GM21825 (cell line): ENCODE measurements around the gene SLC6A6.
"Not testable (repeated sequence)": the region's sequence is repeated elsewhere in the genome, so short reads cannot be mapped to it uniquely, and the experiment has no call there.

Source experiments
- ATAC-seq: cut with Tn5 transposase; IDR thresholded peaks from one replicate; pipeline ENCODE4 v1.9.1; 2021; ENCODE audit warnings: mild to moderate bottlenecking, moderate library complexity; ENCODE audit not compliant: unreplicated experiment

Gene SLC6A6

DNA sequence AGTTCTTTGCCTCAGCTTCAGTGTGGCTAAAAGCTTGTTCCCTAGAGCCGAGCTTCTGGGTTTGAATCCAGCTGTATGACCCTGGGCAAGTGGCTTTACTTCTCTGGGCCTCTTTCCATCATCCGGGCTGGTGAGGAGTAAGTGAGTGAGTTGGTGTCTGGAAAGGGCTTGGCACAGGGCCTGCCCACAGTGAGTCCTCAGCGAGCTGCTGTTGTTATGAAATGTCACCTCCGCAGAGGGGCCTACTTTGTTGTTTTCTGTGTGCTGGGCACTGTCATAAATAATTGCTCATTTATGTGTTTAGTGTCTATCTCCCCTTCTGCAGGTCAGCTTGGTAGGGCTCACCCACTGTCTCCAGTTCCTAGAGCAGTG, 31.7 kb downstream of the SLC6A6 start:
- no peak for ATAC-seq

DNA sequence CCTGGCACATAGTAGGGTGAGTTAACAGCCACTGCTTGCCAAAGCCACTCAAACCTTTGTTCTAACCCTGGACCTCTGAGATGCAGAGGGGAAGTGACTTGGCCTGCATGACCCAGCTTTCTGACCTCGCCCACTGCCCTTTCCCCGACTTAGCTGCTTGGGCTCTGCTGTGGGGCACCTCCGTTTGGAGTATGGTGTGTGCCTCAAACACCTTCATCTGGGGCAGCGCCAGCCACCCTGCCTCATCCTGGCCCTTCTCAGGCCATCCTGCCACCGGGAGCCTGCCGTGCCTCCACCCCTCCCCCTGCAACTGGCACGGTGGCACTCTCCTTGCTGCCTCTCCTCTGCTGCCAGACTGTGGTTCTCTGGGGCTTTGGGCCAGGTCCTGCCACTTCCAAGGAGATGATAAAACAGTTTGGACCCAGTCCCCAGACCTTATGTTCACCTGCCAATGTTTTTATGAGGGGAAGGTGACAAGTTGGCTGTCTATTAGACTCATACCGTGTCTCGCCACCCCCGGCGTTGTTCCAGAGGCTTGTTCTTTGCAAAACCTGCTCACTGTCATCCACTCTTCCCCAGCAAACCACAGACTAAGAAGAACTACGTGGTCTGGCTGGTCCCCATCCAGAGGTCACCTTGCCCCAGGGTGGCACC, 32.2 kb downstream of the SLC6A6 start:
- no peak for ATAC-seq

DNA sequence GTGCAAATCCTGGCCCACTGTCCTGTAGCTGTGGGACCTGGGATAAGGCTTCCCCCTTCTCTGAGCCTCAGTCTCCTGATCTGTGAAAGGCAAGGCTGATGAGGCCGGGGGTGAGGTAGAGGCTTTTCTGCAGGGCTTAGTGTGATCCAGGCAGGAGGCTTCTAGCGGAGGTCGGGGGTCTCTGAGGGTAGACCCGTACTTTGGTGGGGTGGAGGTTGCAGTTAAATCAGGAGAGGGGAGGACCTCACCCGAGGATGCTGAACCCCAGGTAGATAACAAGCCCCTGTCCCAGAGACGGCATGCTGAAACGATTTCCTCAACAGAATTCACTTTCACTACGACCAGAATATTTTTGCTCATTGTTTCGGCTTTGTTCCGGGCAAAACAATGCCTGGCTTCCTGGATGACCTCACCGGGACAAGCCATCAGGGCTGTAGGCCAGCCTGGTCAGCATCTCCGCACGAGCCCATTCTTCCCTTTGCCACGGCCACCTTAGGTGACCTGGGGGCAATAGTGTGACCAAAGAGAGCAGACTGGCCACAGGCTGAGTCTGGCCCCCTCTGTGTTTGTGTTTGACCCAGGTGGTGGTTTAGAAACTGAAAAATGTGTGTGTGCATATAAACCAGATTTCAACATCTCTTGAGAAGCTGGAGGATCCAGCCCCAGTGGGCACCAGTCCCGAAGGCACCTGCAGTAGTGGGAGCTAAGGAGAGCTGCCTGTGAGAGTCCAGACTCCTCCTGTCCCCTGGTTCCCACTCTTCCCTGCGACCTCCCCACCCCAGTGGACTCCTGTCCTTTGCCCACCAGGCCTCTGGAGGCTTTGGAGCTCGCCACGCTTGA, 33.0 kb downstream of the SLC6A6 start:
- no peak for ATAC-seq

DNA sequence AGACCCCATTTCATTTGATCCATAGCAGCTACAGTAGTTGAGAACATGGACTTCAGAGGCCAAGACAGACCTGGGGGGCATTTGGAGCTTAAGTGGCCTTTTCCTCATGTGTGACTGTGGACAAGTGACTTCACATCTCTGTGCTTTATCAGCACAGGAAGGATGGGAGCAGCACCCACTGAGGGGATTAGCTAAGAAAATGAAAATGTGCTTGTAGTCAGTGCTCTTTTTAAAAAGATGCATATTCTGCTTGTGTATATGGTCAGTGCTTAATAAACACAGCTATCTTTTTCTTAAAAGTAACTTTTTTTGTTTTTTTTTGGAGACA, 34.5 kb downstream of the SLC6A6 start:
- ATAC-seq = no peak

DNA sequence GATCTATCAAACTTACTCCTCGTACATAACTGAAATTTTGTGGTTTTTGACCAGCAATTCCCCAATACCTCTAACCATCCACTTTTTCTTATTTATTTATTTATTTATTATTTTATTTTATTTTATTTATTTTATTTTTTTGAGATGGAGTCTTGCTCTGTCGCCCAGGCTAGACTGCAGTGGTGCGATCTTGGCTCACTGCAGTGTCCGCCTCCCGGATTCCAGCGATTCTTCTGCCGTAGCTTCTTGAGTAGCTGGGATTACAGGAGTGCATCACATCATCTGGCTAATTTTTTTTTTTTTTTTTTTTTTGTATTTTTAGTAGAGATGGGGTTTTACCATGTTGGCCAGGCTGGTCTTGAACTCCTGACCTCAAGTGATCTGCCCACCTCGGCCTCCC, 35.3 kb downstream of the SLC6A6 start:
- not testable (repeated sequence) for ATAC-seq

DNA sequence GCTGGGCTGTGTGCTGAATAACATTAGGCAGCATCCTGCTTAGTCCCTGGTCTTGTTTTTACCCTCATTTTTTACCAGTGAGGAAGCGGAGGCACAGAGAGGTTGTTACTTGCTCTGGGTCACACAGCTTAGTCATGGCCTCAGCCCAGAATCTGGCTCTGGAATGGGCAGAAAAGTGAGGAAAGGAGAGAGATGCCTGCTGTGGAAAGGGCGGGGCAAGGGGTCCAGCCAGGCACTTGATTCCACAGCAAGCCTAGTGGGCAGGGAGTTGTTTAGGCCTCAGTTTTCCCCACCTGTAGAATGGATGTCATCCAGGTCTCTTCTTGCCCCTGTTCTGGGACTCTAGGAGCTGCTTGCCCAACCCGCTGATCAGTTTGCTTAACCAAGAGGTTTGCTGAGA, 35.9 kb downstream of the SLC6A6 start:
- ATAC-seq = no peak

DNA sequence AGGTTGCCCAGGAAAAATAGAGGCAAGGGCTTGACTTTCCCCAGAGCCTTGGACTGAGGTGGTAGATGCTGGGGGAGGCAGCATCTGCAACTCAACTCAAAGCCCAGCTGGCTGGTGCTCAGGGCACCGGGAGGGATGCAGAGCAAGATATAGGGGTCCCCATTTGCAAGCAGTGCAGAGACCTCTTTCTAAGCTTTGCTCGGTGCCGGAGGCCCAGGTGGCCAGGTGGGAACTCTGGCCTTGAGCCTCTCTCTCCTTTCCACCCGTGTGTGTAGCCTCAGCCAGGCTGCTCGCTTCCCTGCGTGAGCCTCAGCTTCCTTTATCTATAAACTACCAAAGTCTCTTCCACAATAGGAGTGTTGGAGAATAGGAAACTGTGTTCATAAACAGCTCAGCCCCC, 36.5 kb downstream of the SLC6A6 start:
- ATAC-seq = no peak

DNA sequence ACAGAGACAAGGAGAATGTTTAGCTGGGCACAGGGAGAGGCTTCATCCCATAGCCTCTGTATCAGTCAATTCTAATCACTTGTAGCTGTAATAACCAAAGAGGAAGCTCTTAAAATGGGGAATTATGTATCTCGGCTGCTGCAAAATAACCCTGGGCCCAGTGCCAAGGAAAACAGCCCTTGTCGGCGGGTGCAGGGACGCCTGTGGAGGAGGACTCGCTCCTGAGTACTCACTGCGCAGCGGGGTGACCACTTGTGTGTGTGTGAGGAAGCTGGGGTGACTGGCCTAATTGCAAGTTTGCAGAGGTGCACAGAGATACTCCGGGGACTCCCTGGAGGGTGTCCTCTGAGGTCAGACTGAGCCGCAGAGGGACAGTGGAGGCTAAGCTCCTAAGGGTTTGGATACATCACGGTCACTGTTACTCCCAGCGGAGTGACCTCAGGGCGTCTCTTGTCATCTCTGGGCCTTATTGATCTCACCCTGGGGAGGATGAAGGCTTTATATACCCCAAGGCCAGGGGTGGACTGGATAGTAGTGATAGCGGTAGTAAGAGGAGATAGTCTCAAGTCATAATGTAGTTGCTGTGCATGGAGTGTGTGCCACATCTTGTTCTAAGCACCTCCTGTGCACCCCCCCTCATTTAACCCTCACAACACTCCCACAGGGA, 37.2 kb downstream of the SLC6A6 start:
- ATAC-seq = no peak

DNA sequence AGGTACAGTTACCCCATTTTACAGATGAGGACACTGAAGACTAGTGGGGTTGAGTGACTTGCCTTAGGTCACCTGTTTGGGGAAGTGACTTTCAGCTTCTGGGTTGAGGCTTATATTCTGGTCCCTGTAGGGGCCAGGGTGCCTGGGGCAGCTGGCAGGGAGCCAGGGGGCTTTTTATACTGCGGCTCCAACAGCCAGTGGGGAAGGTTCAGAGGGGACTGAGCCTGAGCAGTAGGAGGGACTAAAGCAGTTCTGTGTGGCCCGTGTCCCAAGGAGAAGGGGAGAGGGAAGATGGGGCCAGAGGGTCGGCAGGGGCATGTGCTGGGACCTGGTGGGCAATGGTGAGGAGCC, 37.7 kb downstream of the SLC6A6 start:
- no peak for ATAC-seq

DNA sequence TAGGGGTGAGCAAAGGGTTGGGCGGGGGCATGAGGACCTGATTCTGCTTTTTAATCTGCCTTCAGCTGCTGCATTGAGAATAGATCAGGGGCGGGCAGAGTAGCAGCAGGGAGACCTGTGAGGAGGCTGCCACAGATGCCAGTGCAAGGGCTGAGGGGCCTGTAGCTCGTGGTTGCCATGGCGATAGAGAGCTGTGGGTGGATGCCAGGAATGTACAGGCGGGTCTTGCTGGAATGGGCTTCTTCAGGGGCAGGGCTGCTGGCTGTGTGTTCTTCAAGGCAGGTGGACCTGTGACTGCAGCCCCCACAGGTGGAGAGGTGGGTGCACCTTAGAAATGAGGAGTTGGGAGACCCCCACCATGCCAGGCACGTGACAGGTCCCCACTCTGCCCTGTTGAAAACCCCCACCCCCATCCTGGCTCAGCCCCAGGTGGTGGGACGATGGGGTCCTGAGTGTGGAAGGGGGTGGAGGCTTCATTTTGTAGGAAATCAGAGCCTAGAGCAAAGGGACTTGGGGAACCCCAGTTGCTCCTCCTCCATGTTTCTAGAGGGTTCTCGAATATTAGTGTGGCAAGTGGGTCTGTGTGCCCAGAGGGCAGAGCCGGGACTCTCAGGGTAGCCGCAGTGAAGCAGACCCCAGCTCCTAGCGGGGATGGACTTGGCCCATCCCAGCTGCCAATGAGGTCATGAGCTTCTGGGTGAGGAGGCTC, 38.3 kb downstream of the SLC6A6 start:
- no peak for ATAC-seq

DNA sequence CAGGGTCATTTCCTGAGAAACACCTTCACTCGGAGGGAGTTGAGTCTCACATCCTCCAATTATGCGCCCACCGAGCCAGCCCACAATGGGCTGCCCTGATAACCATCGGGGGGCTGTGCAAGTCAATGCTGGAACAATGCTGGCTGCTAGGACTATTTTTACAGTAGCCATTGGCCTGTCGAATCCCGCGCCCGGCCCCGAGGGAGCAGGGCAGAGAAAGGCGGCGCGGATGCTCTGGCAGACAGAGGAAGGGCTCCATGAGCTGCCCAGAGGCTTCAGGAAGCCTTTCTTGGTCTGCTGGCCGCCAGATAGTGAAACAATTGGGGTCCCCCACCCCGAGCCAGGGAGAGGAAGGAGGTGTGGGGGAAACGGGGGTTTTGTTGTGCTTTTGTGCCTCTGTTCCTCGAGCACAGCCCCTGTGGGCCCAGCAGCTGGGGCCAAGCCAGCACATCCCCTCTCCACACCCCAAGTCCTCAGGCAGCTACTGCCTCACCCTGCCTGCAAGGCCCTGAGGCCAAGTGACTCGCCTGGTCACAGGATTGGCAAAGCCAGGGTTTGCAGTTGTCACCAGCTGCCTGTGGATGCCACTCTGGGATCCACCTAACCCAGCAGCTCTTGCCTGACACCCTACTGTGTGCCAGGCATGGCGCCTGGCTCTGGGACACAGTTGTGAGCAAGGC, 39.0 kb downstream of the SLC6A6 start:
- no peak for ATAC-seq

DNA sequence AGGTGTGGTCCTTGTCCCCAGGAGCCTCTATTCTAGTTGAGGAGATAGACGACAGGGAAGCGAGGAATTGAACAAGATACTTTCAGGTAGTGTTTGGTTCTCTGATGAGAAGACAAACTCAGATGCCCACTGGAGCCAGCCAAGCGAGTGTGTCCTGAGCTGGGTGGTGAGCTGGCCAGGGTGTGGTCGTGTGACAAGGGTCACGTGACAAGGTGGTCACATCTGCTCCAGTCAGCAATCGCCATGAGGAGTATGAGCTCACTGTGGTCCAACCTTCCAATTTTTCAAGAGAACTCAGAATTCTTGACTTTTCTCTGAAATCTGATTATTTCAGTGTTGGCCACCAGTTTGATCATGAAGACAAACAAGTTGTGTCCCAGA, 39.5 kb downstream of the SLC6A6 start:
- ATAC-seq = no peak

DNA sequence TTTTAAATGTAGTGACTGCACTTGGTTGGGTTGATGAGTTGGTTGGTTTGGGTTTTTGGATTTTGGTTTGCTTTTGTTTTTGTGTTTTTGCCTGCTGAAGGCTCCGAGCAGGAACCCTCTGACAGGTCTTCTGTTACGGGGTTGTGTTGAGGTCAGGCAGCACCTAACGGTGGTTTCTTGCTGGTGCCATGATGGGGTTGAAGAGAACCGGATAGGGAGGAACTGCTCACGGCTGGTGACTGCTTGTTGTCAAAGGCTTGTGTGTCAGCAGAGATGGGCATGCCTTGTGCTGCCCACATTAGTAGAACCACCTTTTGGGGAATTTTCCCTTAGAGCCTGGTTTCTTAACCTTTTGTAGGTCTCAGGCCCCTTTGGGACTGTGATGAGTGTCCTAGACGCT, 42.0 kb downstream of the SLC6A6 start:
- ATAC-seq = no peak

DNA sequence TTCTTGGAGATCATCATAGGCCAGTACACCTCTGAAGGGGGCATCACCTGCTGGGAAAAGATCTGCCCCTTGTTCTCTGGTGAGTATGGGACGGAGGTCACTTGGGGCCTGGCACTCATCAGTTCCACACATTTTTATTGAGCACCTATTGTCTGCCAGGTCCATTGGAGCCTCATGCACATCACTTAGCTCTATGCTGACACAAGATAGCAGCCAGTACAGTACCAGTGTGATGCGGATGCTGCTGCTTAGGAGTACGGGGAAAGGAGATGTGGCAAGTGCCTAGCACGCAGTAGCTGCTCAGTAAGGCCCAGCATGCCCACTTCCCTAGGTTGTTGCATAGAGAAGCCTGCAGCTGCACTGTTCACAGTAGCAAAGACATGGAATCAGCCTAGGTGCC, 43.4 kb downstream of the SLC6A6 start:
- no peak for ATAC-seq

DNA sequence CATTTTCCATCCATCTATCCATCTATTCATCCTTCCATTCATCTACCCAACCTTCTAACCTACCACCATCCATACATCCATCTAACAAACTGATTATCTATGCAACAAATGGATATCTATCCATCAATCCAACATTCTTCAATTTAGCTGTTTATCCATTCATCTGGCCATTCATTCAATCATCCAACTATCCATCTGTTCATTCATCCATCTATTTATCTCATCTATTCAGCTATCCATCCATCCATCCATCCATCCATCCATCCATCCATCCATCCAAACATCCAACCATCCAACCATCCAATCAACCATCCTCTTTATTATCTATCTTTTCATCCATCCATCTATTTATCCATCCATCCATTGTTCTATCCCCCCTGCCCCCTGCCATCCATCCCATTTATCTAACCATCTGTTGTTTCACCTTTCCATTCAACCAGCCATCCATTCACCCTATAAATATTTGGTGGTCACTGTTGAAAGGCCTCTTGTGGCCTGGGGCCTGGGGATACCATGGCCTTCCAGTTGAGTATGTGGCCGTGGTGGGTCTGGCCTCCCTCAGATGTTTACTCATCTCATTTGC, 44.7 kb downstream of the SLC6A6 start:
- ATAC-seq = no peak

DNA sequence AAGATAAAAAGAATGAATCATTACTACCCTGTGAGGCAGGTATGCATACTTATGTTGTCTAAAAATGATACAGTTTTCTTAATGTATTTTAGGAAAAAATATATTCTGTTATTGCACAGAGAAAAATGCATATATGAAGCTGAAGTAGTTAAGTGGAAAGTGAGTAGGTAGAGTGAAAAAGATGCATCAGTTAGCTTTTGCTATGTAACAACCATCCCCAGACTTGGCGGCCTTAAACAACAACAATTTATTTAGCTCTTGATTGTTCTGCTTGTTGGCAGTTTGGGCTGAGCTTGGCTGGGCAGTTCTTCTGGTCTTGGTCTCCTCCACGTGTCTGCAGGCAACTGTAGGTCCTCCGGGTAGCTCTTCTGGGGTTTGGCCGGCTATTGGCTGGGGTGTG, 45.7 kb downstream of the SLC6A6 start:
- ATAC-seq = no peak

DNA sequence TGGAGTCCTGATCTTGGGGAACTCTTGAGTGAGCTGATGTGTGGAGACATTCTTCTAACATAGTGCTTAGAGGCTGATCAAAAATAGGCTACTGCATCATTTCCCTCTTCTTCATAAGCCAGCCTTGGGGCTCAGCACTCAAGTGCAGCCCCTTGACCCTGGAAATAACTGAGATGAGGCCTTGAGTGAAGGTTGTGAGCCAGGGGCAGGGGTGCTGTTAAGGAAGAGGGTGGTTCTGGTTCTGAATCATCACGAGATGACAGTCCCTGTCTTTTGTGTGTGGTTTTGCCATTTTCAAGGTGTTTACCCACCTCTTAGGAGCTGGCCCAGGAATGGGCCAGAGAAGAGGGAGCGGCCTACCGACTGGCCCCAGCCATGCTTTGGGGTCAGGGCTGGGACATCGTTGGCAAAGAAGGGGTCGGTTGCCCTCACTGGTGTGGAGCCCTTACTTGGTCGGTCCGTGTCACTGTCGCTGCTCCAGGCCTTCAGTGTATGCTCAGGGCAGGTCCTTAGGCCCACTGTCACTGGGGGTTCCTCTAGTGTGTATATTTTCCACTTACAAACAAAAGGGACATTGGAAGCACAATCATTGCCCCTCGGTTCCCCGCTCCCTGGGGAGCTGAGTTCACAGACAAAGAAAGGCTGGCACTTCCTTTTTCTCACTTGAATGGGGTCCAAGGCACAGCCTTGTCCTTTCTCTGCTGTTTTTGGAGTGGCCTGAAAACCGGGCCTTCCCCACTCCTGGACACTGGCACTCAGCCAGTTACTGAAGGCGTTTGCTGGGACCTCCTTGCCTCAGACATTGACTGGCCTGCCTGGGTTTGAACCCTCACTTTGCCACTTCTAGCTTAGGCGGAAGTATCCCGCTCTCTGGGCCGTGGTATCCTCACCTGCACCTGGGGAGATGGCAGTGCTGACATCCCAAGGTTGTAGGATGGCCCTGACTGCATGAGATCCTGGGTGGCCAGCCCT, 46.6 kb downstream of the SLC6A6 start:
- ATAC-seq = no peak

DNA sequence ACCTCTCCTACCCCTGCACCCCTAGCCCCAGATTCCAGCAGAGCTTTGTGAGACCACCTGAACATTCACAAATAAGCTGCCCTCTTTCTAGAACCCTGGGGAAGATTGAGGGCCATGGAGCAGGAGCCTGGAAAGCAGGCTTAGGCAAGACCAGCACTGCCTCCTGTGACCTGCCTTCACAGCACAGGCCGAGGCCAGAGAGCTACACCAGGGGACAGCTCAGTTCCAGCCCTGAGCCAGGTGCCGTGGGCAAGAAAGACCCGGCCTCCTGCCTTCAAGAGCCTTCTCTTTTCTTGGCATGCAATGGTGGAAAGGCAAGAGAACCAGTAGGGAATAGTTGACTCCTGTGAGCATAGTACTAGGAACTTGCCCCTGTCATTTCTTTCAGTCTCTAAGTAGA, 48.1 kb downstream of the SLC6A6 start:
- ATAC-seq = no peak

DNA sequence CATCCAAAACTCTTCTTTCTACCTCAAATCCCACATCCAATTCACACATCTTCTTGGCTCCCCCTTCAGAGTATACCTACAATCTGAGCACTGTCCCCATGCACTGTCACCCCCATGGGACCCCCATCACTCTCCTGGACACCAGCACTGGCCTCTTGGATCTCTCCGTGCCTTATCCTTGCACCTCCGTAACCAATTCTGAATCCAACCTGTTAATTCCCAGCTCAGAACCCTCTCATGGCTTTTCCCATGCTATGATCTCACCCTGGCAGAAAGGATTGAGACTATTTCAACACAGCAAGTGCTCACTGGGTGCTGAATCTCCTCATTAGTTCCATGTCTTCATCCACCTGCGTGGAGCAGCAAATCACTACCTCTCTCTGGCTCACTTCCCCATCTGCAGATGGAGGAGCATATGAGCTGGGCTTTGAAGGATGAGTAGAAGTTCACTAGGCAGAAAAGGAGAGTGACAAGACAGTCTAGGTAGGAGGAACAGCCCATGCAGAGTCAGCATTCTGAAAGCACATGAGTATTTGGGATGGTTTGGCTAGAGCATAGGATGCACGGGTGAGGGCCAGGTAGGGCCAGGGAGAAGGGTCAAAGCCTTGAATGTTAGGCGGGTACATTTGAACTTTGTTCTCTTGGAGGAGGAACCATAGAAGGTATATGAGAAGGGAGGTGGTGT, 48.7 kb downstream of the SLC6A6 start:
- no peak for ATAC-seq
